A549 (cell line): ENCODE results near the gene JAZF1. TPM values are rescaled to one million over a fixed set of nuclear protein-coding genes. Genes with fewer than 3 reads are reported as not detected.

Source experiments
- ATAC-seq, 2 experiments: fragments of 200-7000 bp in 1 of 2; fragments of >200 bp in 1 of 2; cut with Nextera tagmentation in 1 of 2; cut with Tn5 transposase in 1 of 2; 3 replicates each; pipeline versions ENCODE4 v1.8.0 to v1.9.1; 2018 to 2020; ENCODE audit warnings: mild to moderate bottlenecking in 1 of 2, moderate library complexity in 1 of 2
- CTCF ChIA-PET: fragments of 300-600 bp; sonication (Branson Sonifier 250); formaldehyde crosslinking; extraction: SDS; loops from one replicate; lab custom pipeline; 2021; ENCODE audit warnings: antibody characterized with exemption, inconsistent platforms; lab: Yijun Ruan, JAX
- POLR2A ChIA-PET: fragments of 350-600 bp; formaldehyde crosslinking; extraction: SDS; loops from one replicate; lab custom pipeline; 2021; ENCODE audit warnings: antibody characterized with exemption, inconsistent platforms; lab: Yijun Ruan, JAX
- DNase-seq, 2 experiments: peaks; one replicate each; pipeline versions ENCODE4 v3.0.0 to v3.0.0-alpha.2; 2011 to 2016; ENCODE audit warnings: low read depth in 1 of 2, low spot score in 1 of 2
- FAIRE-seq: peaks from 2 replicates; lab custom pipeline; 2011; peaks lifted over from hg19 to GRCh38; lab: Jason Lieb, UNC
- H3K27ac ChIP-seq, 2 experiments: fragments of >200 bp; sonication (Bioruptor Twin); formaldehyde crosslinking; 3 replicates each; pipeline ENCODE4 v1.5.1; 2016 to 2017
- H3K4me1 ChIP-seq: fragments of >200 bp; sonication (Bioruptor Twin); formaldehyde crosslinking; 3 replicates; pipeline ENCODE4 v1.6.1; 2016
- H3K4me2 ChIP-seq: fragments of >200 bp; sonication (Bioruptor Twin); formaldehyde crosslinking; 3 replicates; pipeline ENCODE4 v1.6.1; 2016
- H3K4me3 ChIP-seq: fragments of >200 bp; sonication (Bioruptor Twin); formaldehyde crosslinking; 3 replicates; pipeline ENCODE4 v1.5.1; 2016
- H3K9me3 ChIP-seq: fragments of >200 bp; sonication (Bioruptor Twin); formaldehyde crosslinking; 3 replicates; pipeline ENCODE4 v1.6.1; 2016
- BHLHE40 ChIP-seq: IDR thresholded peaks from 2 replicates; pipeline ENCODE4 v1.6.1; 2012; ENCODE audit warnings: low read depth, low read length, inconsistent platforms
- EP300 ChIP-seq, 2 experiments: fragments of >200 bp; sonication (Bioruptor Twin); formaldehyde crosslinking; IDR thresholded peaks; 2 replicates in 1 of 2; 3 replicates in 1 of 2; pipeline ENCODE4 v1.6.1; 2016 to 2017
- HEYL ChIP-seq: fragments of 250-450 bp; sonication (Bioruptor Pico); IDR thresholded peaks from 2 replicates; pipeline ENCODE4 v1.8.0; 2021; ENCODE audit warnings: mild to moderate bottlenecking, moderate library complexity
- HOXB13 ChIP-seq: fragments of 250-450 bp; sonication (Bioruptor Pico); IDR thresholded peaks from 2 replicates; pipeline ENCODE4 v1.5.0; 2020; ENCODE audit warnings: low read depth, mild to moderate bottlenecking, moderate library complexity
- KDM1A ChIP-seq: fragments of 200-600 bp; sonication (generic); IDR thresholded peaks from 2 replicates; pipeline ENCODE4 v1.6.1; 2016; ENCODE audit warnings: low read depth, mild to moderate bottlenecking
- MAX ChIP-seq: IDR thresholded peaks from 2 replicates; pipeline ENCODE4 v1.6.1; 2012
- MAZ ChIP-seq: fragments of 150-350 bp; IDR thresholded peaks from 2 replicates; pipeline ENCODE4 v1.6.1; 2014; ENCODE audit warnings: antibody characterized with exemption, low read depth, low read length, borderline replicate concordance
- NPAS2 ChIP-seq: fragments of 250-450 bp; sonication (Bioruptor Pico); IDR thresholded peaks from 2 replicates; pipeline ENCODE4 v1.8.0; 2022; ENCODE audit warnings: mild to moderate bottlenecking, moderate library complexity, borderline replicate concordance
- POLR2AphosphoS2 ChIP-seq: conservative IDR thresholded peaks from 2 replicates; pipeline ENCODE4 v1.6.1; 2012; ENCODE audit warnings: low read length, improper control_type of control experiment, inconsistent platforms
- RCOR1 ChIP-seq: fragments of 150-350 bp; IDR thresholded peaks from 2 replicates; pipeline ENCODE4 v1.6.1; 2014; ENCODE audit warnings: antibody characterized with exemption, low read length, low read depth
- RFX5 ChIP-seq: fragments of 450-650 bp; IDR thresholded peaks from 2 replicates; pipeline ENCODE4 v1.7.1; 2014; ENCODE audit warnings: antibody characterized with exemption, mild to moderate bottlenecking, moderate library complexity
- SREBF2 ChIP-seq: fragments of 450-650 bp; IDR thresholded peaks from 2 replicates; pipeline ENCODE4 v1.6.1; 2014; ENCODE audit warnings: mild to moderate bottlenecking, moderate library complexity
- TP53 ChIP-seq: fragments of 250-450 bp; sonication (Bioruptor Pico); IDR thresholded peaks from 2 replicates; pipeline ENCODE4 v1.5.0; 2021; ENCODE audit warnings: mild to moderate bottlenecking, moderate library complexity
- ZSCAN20 ChIP-seq: fragments of 250-450 bp; sonication (Bioruptor Pico); IDR thresholded peaks from 2 replicates; pipeline ENCODE4 v1.8.0; 2022; ENCODE audit warnings: mild to moderate bottlenecking, moderate library complexity
- WGBS: methylation state at CpG from one replicate; pipeline ENCODE4 v1.1.6; 2017; ENCODE audit errors: missing lambda C conversion rate; 5-methylcytosine and 5-hydroxymethylcytosine counted together
- polyA plus RNA-seq, 4 experiments: library from polyadenylated mRNA; depleted of rRNA in 3 of 4; stranded (reverse); fragments of >200 nt; fragmentation: RNase III in 1 of 4; extraction: RNeasy Plus Mini Kit Qiagen cat#74134 plus additional on column Dnase treatment in 1 of 4; gene quantifications; 2 replicates in 3 of 4; 3 replicates in 1 of 4; pipeline ENCODE4 v1.2.3, GENCODE V29; 2011 to 2017
- TF ChIP-seq, protein P1 (sequence below): fragments of 250-450 bp; sonication (Bioruptor Pico); IDR thresholded peaks from 2 replicates; pipeline ENCODE4 v1.5.0; 2020; ENCODE audit warnings: low read depth, mild to moderate bottlenecking, moderate library complexity
- TF ChIP-seq, protein P2 (sequence below): fragments of 250-450 bp; sonication (Bioruptor Pico); IDR thresholded peaks from 2 replicates; pipeline ENCODE4 v1.5.0; 2021; ENCODE audit warnings: mild to moderate bottlenecking, moderate library complexity, borderline replicate concordance

The JAZF1 gene
- polyA plus RNA-seq, 2 of the 4 experiments (the other 2 are of a cell fraction), result 1.9 to 2.8 TPM

DNA sequence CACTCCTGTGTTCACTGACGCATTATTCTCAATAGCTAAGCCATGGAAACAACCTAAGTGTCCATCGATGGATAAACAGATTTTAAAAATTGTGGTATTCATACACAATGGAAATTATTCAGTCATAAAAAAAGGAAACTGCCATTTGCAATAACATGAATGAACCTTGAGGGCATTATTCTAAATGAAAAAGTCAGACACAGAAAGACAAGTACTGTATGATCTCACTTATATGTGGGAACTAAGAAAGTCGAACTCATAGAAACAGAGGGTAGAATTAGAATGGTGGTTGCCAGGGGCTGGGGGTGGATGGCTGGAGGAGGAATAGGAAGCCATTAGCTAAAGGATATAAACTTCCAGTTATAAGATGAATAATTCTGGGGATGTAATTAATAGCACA, 71.8 kb downstream of the JAZF1 start:
- H3K27ac ChIP-seq, result no peak overlapping the region
- no peak for FAIRE-seq
- DNase-seq, result no peak
- 91% methylated on average over 3 of the region's 3 CpGs for WGBS
- H3K9me3 ChIP-seq, result no peaks in the 10 kb centered on the region
- POLR2A ChIA-PET, result no interaction called here
- CTCF ChIA-PET, result interaction anchor here (1.4 kb wide), 1 partner anchor 15 kb away, joined by 4 read pairs; no protein-coding TSS in a partner anchor
- no peak overlapping the region for H3K4me3 ChIP-seq
- TF ChIP-seq SREBF2 (no peak), MAX (no peak), NPAS2 (CRISPR knock-in tag) (no peak), HEYL (CRISPR knock-in tag) (no peak), BHLHE40 (no peak), EP300 (IDR thresholded peaks at IDR 0.05) (no peak), TP53 (CRISPR knock-in tag) (no peak), POLR2AphosphoS2 (no peak)
- TF ChIP-seq, protein P1, sequence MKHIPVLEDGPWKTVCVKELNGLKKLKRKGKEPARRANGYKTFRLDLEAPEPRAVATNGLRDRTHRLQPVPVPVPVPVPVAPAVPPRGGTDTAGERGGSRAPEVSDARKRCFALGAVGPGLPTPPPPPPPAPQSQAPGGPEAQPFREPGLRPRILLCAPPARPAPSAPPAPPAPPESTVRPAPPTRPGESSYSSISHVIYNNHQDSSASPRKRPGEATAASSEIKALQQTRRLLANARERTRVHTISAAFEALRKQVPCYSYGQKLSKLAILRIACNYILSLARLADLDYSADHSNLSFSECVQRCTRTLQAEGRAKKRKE (CRISPR knock-in tag), result no peak
- TF ChIP-seq, protein P2, sequence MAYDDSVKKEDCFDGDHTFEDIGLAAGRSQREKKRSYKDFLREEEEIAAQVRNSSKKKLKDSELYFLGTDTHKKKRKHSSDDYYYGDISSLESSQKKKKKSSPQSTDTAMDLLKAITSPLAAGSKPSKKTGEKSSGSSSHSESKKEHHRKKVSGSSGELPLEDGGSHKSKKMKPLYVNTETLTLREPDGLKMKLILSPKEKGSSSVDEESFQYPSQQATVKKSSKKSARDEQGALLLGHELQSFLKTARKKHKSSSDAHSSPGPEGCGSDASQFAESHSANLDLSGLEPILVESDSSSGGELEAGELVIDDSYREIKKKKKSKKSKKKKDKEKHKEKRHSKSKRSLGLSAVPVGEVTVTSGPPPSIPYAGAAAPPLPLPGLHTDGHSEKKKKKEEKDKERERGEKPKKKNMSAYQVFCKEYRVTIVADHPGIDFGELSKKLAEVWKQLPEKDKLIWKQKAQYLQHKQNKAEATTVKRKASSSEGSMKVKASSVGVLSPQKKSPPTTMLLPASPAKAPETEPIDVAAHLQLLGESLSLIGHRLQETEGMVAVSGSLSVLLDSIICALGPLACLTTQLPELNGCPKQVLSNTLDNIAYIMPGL (CRISPR knock-in tag), result no peak
- TF ChIP-seq, all 56 proteins: peak for 0
- Histone ChIP-seq H3K4me2 (no peak overlapping the region), H3K4me1 (peaks cover 17% of the 10 kb centered on the region)
- ATAC-seq, result no peak

DNA sequence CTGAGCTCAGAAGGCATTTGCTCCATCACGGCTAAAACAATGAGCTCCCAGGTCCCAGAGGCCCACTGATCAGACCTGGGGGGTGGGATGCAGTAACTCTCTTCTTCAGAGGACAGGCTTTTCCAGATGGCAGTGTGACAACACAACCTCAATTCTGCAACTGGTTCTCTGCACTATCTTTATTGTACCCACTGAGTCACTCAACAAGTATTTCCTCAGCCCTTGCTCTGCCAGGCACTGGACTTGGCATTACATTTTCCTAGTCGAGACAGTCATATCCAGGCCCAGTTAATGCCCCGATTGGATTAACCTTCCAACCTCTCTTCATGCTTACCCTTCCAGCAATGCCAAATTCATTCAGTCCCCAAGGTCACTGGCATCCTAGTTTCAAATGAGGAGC, 72.6 kb downstream of the JAZF1 start:
- ChIA-PET POLR2A (no interaction called here), CTCF (interaction anchor here (0.9 to 1.6 kb wide), 4 partner anchors 11 to 14 kb away, joined by 3 to 6 read pairs (median 4); no protein-coding TSS in a partner anchor)
- Histone ChIP-seq H3K4me2 (peak overlapping the region; percentile 35; the same call in 2 of the 3 replicates), H3K9me3 (no peaks in the 10 kb centered on the region), H3K4me3 (no peak overlapping the region)
- 51% methylated on average over 3 of the region's 3 CpGs for WGBS
- TF ChIP-seq RFX5 (no peak), HOXB13 (CRISPR knock-in tag) (no peak), ZSCAN20 (CRISPR knock-in tag) (no peak), KDM1A (no peak)
- TF ChIP-seq, protein P2 (CRISPR knock-in tag), result no peak
- TF ChIP-seq, all 56 proteins: peak for 0
- Histone ChIP-seq H3K4me1 (peaks cover 23% of the 10 kb centered on the region), H3K27ac (no peak overlapping the region)
- FAIRE-seq (no peak), ATAC-seq (peak in 1 of 2 experiments; percentile 47; a peak in 2 of 6 replicates), DNase-seq (no peak)

DNA sequence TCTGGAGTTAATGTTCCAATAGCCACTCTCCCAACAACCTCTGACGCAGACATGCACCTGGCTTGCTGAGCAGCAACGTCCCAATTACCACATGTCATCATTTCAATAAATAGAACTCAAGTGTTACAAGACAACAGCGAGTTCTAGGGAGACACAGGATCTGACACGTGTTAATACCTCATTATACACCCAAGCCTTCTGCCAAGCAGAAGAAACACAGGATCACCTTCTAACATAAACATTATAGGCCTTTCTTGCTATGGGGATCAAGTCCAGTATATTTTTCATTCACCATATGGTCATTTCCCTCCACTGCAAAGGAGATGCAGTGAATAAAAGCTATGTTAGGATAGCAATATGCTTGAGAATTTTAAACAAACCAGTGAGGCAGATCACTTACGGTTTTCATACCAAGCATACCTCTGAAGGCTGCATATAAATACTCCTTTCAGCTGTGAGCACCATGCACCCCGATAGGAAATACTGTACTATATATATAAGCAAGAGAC, 74.2 kb downstream of the JAZF1 start:
- CTCF ChIA-PET, result interaction anchor here (2.0 to 3.6 kb wide), 3 partner anchors 10 to 28 kb away, joined by 6 to 20 read pairs (median 15); no protein-coding TSS in a partner anchor

More for the DNA sequence above, 74.2 kb downstream of the JAZF1 start:
- WGBS, result 79% methylated on average over 6 of the region's 6 CpGs
- FAIRE-seq (no peak), DNase-seq (no peak), ATAC-seq (no peak)
- no peak overlapping the region for H3K4me3 ChIP-seq
- H3K9me3 ChIP-seq, result no peaks in the 10 kb centered on the region
- no peak overlapping the region for H3K4me2 ChIP-seq
- POLR2A ChIA-PET, result no interaction called here
- TF ChIP-seq RFX5, result no peak
- TF ChIP-seq RCOR1, result no peak
- TF ChIP-seq MAZ, result no peak
- H3K27ac ChIP-seq, result no peak overlapping the region
- H3K4me1 ChIP-seq, result peaks cover 27% of the 10 kb centered on the region
